Tibial nerve (tissue), 3 donors: ENCODE results near the gene GPATCH3.

ENCODE experiments used
- POLR2A ChIP-seq, 2 donors: fragments of 450-650 bp; IDR thresholded peaks; one replicate each; pipeline ENCODE4 v1.6.1; 2017; ENCODE audit warnings: antibody characterized with exemption in 2 of 2, mild to moderate bottlenecking in 2 of 2, moderate library complexity in 2 of 2
- TF ChIP-seq, protein P1 (sequence below), 5 experiments: fragments of 200-600 bp in 3 of 5; fragments of 450-650 bp in 2 of 5; sonication (generic) in 3 of 5; IDR thresholded peaks; one replicate each; pipeline ENCODE4 v1.5.1; 2016 to 2019; ENCODE audit warnings: antibody characterized with exemption in 5 of 5, mild to moderate bottlenecking in 3 of 5, moderate library complexity in 2 of 5

- no peak for TF ChIP-seq POLR2A (IDR thresholded peaks at IDR 0.05)
- TF ChIP-seq, protein P1, sequence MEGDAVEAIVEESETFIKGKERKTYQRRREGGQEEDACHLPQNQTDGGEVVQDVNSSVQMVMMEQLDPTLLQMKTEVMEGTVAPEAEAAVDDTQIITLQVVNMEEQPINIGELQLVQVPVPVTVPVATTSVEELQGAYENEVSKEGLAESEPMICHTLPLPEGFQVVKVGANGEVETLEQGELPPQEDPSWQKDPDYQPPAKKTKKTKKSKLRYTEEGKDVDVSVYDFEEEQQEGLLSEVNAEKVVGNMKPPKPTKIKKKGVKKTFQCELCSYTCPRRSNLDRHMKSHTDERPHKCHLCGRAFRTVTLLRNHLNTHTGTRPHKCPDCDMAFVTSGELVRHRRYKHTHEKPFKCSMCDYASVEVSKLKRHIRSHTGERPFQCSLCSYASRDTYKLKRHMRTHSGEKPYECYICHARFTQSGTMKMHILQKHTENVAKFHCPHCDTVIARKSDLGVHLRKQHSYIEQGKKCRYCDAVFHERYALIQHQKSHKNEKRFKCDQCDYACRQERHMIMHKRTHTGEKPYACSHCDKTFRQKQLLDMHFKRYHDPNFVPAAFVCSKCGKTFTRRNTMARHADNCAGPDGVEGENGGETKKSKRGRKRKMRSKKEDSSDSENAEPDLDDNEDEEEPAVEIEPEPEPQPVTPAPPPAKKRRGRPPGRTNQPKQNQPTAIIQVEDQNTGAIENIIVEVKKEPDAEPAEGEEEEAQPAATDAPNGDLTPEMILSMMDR (IDR thresholded peaks at IDR 0.05): no peak
Observed at GRCh38 chr1:26897351-26897750, 2.9 kb downstream of the GPATCH3 start.
